Adrenal gland (tissue), 5 donors: ENCODE results near the gene TREM2.

Source experiments
- CTCF ChIP-seq, 6 experiments: fragments of 450-650 bp in 4 of 6; fragments of 200-600 bp in 2 of 6; sonication (generic) in 1 of 6; IDR thresholded peaks; 1 replicate in 5 of 6; 2 replicates in 1 of 6; pipeline versions ENCODE4 v1.5.1 to v1.8.0; 2016 to 2021; ENCODE audit warnings: antibody characterized with exemption in 6 of 6, mild to moderate bottlenecking in 2 of 6, moderate library complexity in 1 of 6
- POLR2A ChIP-seq, 2 donors: fragments of 450-650 bp; IDR thresholded peaks; one replicate each; pipeline ENCODE4 v1.6.1; 2017; ENCODE audit warnings: antibody characterized with exemption in 2 of 2, mild to moderate bottlenecking in 2 of 2, moderate library complexity in 1 of 2
- donor health status: DM: no; HTN: no; CAD: no.

GRCh38 chr6:41159415-41160082 is 3.4 kb downstream of the TREM2 start:
- no peak for TF ChIP-seq CTCF (IDR thresholded peaks at IDR 0.05)
- no peak for TF ChIP-seq POLR2A (IDR thresholded peaks at IDR 0.05)
